ENCODE data around the gene CTPS2.

The CTPS2 gene

GRCh38 chrX:16743604-16744325, 31.3 kb upstream of the CTPS2 start:
- H4K8ac ChIP-seq (ENCODE audit: low read depth, low read length), result no peak overlapping the region
- no peak overlapping the region for H2BK5ac ChIP-seq (ENCODE audit: low read length)
- H4K91ac ChIP-seq (ENCODE audit: low read depth, low read length, poor library complexity), result no peak overlapping the region
- WGBS, 2 donors (ENCODE audit: extremely low coverage in 2 of 2, insufficient read length in 2 of 2, insufficient replicate concordance in 1 of 2), result no CpG with 5 or more reads among the region's 12 CpGs
- H3K36me3 ChIP-seq (replicated peaks in 1 of 2; ENCODE audit: control insufficient read depth in 2 of 2, insufficient read depth in 2 of 2, low read length in 2 of 2), result peaks cover 21 to 86% of the 10 kb centered on the region in 2 donors
- H3K23ac ChIP-seq (ENCODE audit: low read depth, low read length, poor library complexity), result no peak overlapping the region
- H2BK120ac ChIP-seq (ENCODE audit: low read depth, low read length), result no peak overlapping the region
- no peak overlapping the region for H3K4ac ChIP-seq (ENCODE audit: low read length)
- H2AK5ac ChIP-seq (ENCODE audit: low read depth, low read length), result no peak overlapping the region
- no peak overlapping the region for H3K4me3 ChIP-seq (ENCODE audit: low read length in 2 of 2)
- H3K27ac ChIP-seq (replicated peaks; ENCODE audit: low read length), result no peak overlapping the region
- no peak overlapping the region for H2BK12ac ChIP-seq (ENCODE audit: low read length)
- no peak overlapping the region for H3K18ac ChIP-seq (ENCODE audit: low read length)
- H2AFZ ChIP-seq (ENCODE audit: low read length), result no peak overlapping the region
- H3K4me2 ChIP-seq (ENCODE audit: insufficient read depth, low read length, poor library complexity, severe bottlenecking), result no peak overlapping the region
- peaks cover 4 to 6% of the 10 kb centered on the region in 2 donors for H3K4me1 ChIP-seq (ENCODE audit: control insufficient read depth in 2 of 2, insufficient read depth in 1 of 2, low read depth in 1 of 2, low read length in 2 of 2)
- no peak for DNase-seq (ENCODE audit: low spot score)
- no peaks in the 10 kb centered on the region for H3K27me3 ChIP-seq (ENCODE audit: control insufficient read depth in 3 of 3, insufficient read depth in 3 of 3, low read depth in 1 of 3, low read length in 3 of 3)
- no peak overlapping the region for H3K9ac ChIP-seq (ENCODE audit: low read depth, low read length, poor library complexity)
- no peaks in the 10 kb centered on the region for H3K79me1 ChIP-seq (ENCODE audit: low read depth, low read length)
- H2BK15ac ChIP-seq (ENCODE audit: low read length), result no peak overlapping the region
- no peak overlapping the region for H3K14ac ChIP-seq (ENCODE audit: low read length)
- no peaks in the 10 kb centered on the region for H3K9me3 ChIP-seq (replicated peaks in 1 of 2; ENCODE audit: control insufficient read depth in 2 of 2, insufficient read depth in 1 of 2, low read depth in 1 of 2, low read length in 2 of 2)

- H2BK12ac ChIP-seq (ENCODE audit: low read length), result no peak overlapping the region
- H2BK120ac ChIP-seq (ENCODE audit: low read depth, low read length), result no peak overlapping the region
- peak overlapping the region; percentile 12 for H3K9ac ChIP-seq (ENCODE audit: low read depth, low read length, poor library complexity)
- no peaks in the 10 kb centered on the region for H3K9me3 ChIP-seq (replicated peaks in 1 of 2; ENCODE audit: control insufficient read depth in 2 of 2, insufficient read depth in 1 of 2, low read depth in 1 of 2, low read length in 2 of 2)
- H3K23ac ChIP-seq (ENCODE audit: low read depth, low read length, poor library complexity), result no peak overlapping the region
- no peak overlapping the region for H3K4ac ChIP-seq (ENCODE audit: low read length)
- no CpG with 5 or more reads among the region's 6 CpGs for WGBS, 2 donors (ENCODE audit: extremely low coverage in 2 of 2, insufficient read length in 2 of 2, insufficient replicate concordance in 1 of 2)
- H2AK5ac ChIP-seq (ENCODE audit: low read depth, low read length), result no peak overlapping the region
- no peaks in the 10 kb centered on the region for H3K79me1 ChIP-seq (ENCODE audit: low read depth, low read length)
- no peaks in the 10 kb centered on the region for H3K27me3 ChIP-seq (ENCODE audit: control insufficient read depth in 3 of 3, insufficient read depth in 3 of 3, low read depth in 1 of 3, low read length in 3 of 3)
- no peak overlapping the region for H3K14ac ChIP-seq (ENCODE audit: low read length)
- H2AFZ ChIP-seq (ENCODE audit: low read length), result no peak overlapping the region
- peak overlapping the region; percentile 14 for H3K4me2 ChIP-seq (ENCODE audit: insufficient read depth, low read length, poor library complexity, severe bottlenecking)
- peak overlapping the region; percentile 66 for H3K27ac ChIP-seq (replicated peaks; ENCODE audit: low read length)
- H3K4me3 ChIP-seq (ENCODE audit: low read length in 2 of 2), result no peak overlapping the region
- H3K4me1 ChIP-seq (ENCODE audit: control insufficient read depth in 2 of 2, insufficient read depth in 1 of 2, low read depth in 1 of 2, low read length in 2 of 2), result peaks cover 0 to 6% of the 10 kb centered on the region in 2 donors
- H4K91ac ChIP-seq (ENCODE audit: low read depth, low read length, poor library complexity), result no peak overlapping the region
- no peak overlapping the region for H3K18ac ChIP-seq (ENCODE audit: low read length)
- DNase-seq (ENCODE audit: low spot score), result no peak
- H2BK5ac ChIP-seq (ENCODE audit: low read length), result no peak overlapping the region
- no peak overlapping the region for H2BK15ac ChIP-seq (ENCODE audit: low read length)
- H4K8ac ChIP-seq (ENCODE audit: low read depth, low read length), result no peak overlapping the region
- H3K36me3 ChIP-seq (replicated peaks in 1 of 2; ENCODE audit: control insufficient read depth in 2 of 2, insufficient read depth in 2 of 2, low read length in 2 of 2), result peaks cover 12 to 90% of the 10 kb centered on the region in 2 donors
These were observed 27.1 kb upstream of the CTPS2 start for GRCh38 chrX:16739574-16739973.

GRCh38 chrX:16737024-16737423, 24.6 kb upstream of the CTPS2 start:
- H4K91ac ChIP-seq (ENCODE audit: low read depth, low read length, poor library complexity), result no peak overlapping the region
- no peak overlapping the region for H3K18ac ChIP-seq (ENCODE audit: low read length)
- H3K4me3 ChIP-seq (ENCODE audit: low read length in 2 of 2), result no peak overlapping the region
- H2BK120ac ChIP-seq (ENCODE audit: low read depth, low read length), result no peak overlapping the region
- H3K4me2 ChIP-seq (ENCODE audit: insufficient read depth, low read length, poor library complexity, severe bottlenecking), result no peak overlapping the region
- H2BK15ac ChIP-seq (ENCODE audit: low read length), result no peak overlapping the region
- H4K8ac ChIP-seq (ENCODE audit: low read depth, low read length), result no peak overlapping the region
- no peak overlapping the region for H3K14ac ChIP-seq (ENCODE audit: low read length)
- no peak overlapping the region for H3K27ac ChIP-seq (replicated peaks; ENCODE audit: low read length)
- no peak overlapping the region for H3K23ac ChIP-seq (ENCODE audit: low read depth, low read length, poor library complexity)
- no peak overlapping the region for H2BK5ac ChIP-seq (ENCODE audit: low read length)
- WGBS, 2 donors (ENCODE audit: extremely low coverage in 2 of 2, insufficient read length in 2 of 2, insufficient replicate concordance in 1 of 2), result no CpG with 5 or more reads among the region's 5 CpGs
- H2AFZ ChIP-seq (ENCODE audit: low read length), result no peak overlapping the region
- H3K9ac ChIP-seq (ENCODE audit: low read depth, low read length, poor library complexity), result no peak overlapping the region
- peaks cover 0 to 6% of the 10 kb centered on the region in 2 donors for H3K4me1 ChIP-seq (ENCODE audit: control insufficient read depth in 2 of 2, insufficient read depth in 1 of 2, low read depth in 1 of 2, low read length in 2 of 2)
- no peaks in the 10 kb centered on the region for H3K9me3 ChIP-seq (replicated peaks in 1 of 2; ENCODE audit: control insufficient read depth in 2 of 2, insufficient read depth in 1 of 2, low read depth in 1 of 2, low read length in 2 of 2)
- H3K36me3 ChIP-seq (replicated peaks in 1 of 2; ENCODE audit: control insufficient read depth in 2 of 2, insufficient read depth in 2 of 2, low read length in 2 of 2), result peaks cover 3 to 69% of the 10 kb centered on the region in 2 donors
- no peak overlapping the region for H2BK12ac ChIP-seq (ENCODE audit: low read length)
- no peaks in the 10 kb centered on the region for H3K27me3 ChIP-seq (ENCODE audit: control insufficient read depth in 3 of 3, insufficient read depth in 3 of 3, low read depth in 1 of 3, low read length in 3 of 3)
- DNase-seq (ENCODE audit: low spot score), result no peak
- H3K79me1 ChIP-seq (ENCODE audit: low read depth, low read length), result no peaks in the 10 kb centered on the region
- H3K4ac ChIP-seq (ENCODE audit: low read length), result no peak overlapping the region
- no peak overlapping the region for H2AK5ac ChIP-seq (ENCODE audit: low read depth, low read length)

- Histone ChIP-seq H3K9me3 (replicated peaks in 1 of 2; ENCODE audit: control insufficient read depth in 2 of 2, insufficient read depth in 1 of 2, low read depth in 1 of 2, low read length in 2 of 2) (peaks cover 0 to 14% of the 10 kb centered on the region in 2 donors), H3K4ac (ENCODE audit: low read length) (no peak overlapping the region), H3K79me1 (ENCODE audit: low read depth, low read length) (no peaks in the 10 kb centered on the region), H3K36me3 (replicated peaks in 1 of 2; ENCODE audit: control insufficient read depth in 2 of 2, insufficient read depth in 2 of 2, low read length in 2 of 2) (peaks cover 3 to 38% of the 10 kb centered on the region in 2 donors), H2BK120ac (ENCODE audit: low read depth, low read length) (no peak overlapping the region), H3K27me3 (ENCODE audit: control insufficient read depth in 3 of 3, insufficient read depth in 3 of 3, low read depth in 1 of 3, low read length in 3 of 3) (no peaks in the 10 kb centered on the region), H3K4me3 (ENCODE audit: low read length in 2 of 2) (no peak overlapping the region), H2BK15ac (ENCODE audit: low read length) (no peak overlapping the region), H4K91ac (ENCODE audit: low read depth, low read length, poor library complexity) (no peak overlapping the region), H2AFZ (ENCODE audit: low read length) (no peak overlapping the region), H3K14ac (ENCODE audit: low read length) (no peak overlapping the region), H2BK12ac (ENCODE audit: low read length) (no peak overlapping the region), H4K8ac (ENCODE audit: low read depth, low read length) (no peak overlapping the region), H2AK5ac (ENCODE audit: low read depth, low read length) (no peak overlapping the region), H3K23ac (ENCODE audit: low read depth, low read length, poor library complexity) (no peak overlapping the region), H3K18ac (ENCODE audit: low read length) (no peak overlapping the region), H3K4me1 (ENCODE audit: control insufficient read depth in 2 of 2, insufficient read depth in 1 of 2, low read depth in 1 of 2, low read length in 2 of 2) (no peaks in the 10 kb centered on the region), H3K9ac (ENCODE audit: low read depth, low read length, poor library complexity) (no peak overlapping the region), H2BK5ac (ENCODE audit: low read length) (no peak overlapping the region), H3K27ac (replicated peaks; ENCODE audit: low read length) (no peak overlapping the region), H3K4me2 (ENCODE audit: insufficient read depth, low read length, poor library complexity, severe bottlenecking) (no peak overlapping the region)
- no peak for DNase-seq (ENCODE audit: low spot score)
These were observed 20.5 kb upstream of the CTPS2 start for GRCh38 chrX:16733013-16733412.

Data from neuronal stem cell (in vitro differentiated cells).